ENCODE measurements around the gene MSTO1.

DNA sequence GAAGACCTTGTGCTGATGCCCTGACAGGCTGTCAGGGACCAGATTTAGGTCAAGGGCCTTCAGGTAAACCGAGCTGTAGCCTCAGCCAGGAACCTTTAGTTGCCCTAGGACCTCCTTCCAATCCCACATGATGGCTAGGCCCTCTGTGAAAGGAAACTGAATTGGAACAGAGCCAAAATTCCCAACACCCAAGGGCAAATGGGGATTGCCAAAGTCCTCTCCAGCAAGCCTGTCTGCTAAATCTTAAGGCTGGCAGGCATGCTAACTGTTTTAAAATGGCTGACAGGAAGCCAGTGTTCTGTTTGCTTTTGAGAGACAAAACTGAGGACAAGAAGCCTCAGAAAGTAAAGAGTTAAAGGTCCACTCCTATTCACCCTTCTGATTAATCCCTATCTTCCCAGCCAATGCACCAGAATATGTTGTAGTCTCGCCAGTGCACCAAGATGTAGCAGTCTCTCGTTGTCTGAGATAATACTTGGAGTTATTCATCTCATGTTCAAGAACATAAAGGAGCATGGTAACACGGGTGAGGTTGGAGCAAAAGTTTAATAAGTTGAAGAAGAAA lies 35.1 kb downstream of the MSTO1 start:
- no peak for TF ChIP-seq CTCF (IDR thresholded peaks at IDR 0.05 in 8 of 11, conservative IDR thresholded peaks at IDR 0.05 in 3 of 11)
- TF ChIP-seq POLR2AphosphoS5 (IDR thresholded peaks at IDR 0.05), result no peak

Data from spleen (tissue), 7 donors.